ENCODE results near the gene NCAM1.

DNA sequence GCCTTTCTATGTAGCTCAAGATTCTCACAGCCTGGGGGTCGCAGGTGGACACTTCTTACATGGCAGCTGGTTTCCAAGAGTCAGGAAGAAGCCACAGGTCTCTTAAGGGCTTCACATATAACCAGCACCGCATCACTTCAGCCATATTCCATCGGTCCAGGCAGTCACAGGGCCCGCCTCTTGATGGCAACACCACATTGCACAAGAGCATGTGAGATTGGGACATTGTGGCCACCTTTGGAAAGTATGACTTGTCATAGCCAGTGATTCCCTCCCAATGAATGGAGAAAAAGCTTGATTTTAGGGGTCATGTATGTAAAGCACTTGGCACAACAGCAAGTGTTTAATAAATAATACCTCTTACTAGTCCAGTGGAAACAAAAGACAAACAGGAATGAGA, 98.3 kb downstream of the NCAM1 start:
- TF ChIP-seq ELF1 (IDR thresholded peaks at IDR 0.05; ENCODE audit: borderline replicate concordance, low read depth) (no peak), EZH2 (IDR thresholded peaks at IDR 0.05) (no peak), EZH2phosphoT487 (IDR thresholded peaks at IDR 0.05; ENCODE audit: borderline replicate concordance) (no peak)
- TF ChIP-seq, protein P1, sequence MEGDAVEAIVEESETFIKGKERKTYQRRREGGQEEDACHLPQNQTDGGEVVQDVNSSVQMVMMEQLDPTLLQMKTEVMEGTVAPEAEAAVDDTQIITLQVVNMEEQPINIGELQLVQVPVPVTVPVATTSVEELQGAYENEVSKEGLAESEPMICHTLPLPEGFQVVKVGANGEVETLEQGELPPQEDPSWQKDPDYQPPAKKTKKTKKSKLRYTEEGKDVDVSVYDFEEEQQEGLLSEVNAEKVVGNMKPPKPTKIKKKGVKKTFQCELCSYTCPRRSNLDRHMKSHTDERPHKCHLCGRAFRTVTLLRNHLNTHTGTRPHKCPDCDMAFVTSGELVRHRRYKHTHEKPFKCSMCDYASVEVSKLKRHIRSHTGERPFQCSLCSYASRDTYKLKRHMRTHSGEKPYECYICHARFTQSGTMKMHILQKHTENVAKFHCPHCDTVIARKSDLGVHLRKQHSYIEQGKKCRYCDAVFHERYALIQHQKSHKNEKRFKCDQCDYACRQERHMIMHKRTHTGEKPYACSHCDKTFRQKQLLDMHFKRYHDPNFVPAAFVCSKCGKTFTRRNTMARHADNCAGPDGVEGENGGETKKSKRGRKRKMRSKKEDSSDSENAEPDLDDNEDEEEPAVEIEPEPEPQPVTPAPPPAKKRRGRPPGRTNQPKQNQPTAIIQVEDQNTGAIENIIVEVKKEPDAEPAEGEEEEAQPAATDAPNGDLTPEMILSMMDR (IDR thresholded peaks at IDR 0.05 in 2 of 3, conservative IDR thresholded peaks at IDR 0.05 in 1 of 3; ENCODE audit: borderline replicate concordance in 1 of 3, insufficient read depth in 1 of 3, low read depth in 2 of 3, low read length in 2 of 3) = no peak
- TF ChIP-seq, protein P2, sequence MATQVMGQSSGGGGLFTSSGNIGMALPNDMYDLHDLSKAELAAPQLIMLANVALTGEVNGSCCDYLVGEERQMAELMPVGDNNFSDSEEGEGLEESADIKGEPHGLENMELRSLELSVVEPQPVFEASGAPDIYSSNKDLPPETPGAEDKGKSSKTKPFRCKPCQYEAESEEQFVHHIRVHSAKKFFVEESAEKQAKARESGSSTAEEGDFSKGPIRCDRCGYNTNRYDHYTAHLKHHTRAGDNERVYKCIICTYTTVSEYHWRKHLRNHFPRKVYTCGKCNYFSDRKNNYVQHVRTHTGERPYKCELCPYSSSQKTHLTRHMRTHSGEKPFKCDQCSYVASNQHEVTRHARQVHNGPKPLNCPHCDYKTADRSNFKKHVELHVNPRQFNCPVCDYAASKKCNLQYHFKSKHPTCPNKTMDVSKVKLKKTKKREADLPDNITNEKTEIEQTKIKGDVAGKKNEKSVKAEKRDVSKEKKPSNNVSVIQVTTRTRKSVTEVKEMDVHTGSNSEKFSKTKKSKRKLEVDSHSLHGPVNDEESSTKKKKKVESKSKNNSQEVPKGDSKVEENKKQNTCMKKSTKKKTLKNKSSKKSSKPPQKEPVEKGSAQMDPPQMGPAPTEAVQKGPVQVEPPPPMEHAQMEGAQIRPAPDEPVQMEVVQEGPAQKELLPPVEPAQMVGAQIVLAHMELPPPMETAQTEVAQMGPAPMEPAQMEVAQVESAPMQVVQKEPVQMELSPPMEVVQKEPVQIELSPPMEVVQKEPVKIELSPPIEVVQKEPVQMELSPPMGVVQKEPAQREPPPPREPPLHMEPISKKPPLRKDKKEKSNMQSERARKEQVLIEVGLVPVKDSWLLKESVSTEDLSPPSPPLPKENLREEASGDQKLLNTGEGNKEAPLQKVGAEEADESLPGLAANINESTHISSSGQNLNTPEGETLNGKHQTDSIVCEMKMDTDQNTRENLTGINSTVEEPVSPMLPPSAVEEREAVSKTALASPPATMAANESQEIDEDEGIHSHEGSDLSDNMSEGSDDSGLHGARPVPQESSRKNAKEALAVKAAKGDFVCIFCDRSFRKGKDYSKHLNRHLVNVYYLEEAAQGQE (IDR thresholded peaks at IDR 0.05; ENCODE audit: low read depth) = no peak
